Spinal cord (tissue), 10 donors: Measurements from ENCODE around the gene HYCC2. TPM values are rescaled to one million over a fixed set of nuclear protein-coding genes. Genes with fewer than 3 reads are reported as not detected.

Source experiments
- DNase-seq, 6 donors: peaks; one replicate each; pipeline versions ENCODE4 v3.0.0 to v3.0.0-alpha.2; 2013 to 2015; ENCODE audit warnings: low spot score in 6 of 6, low read depth in 4 of 6
- H3K27ac ChIP-seq: one replicate; pipeline ENCODE4 v1.5.1; 2013; ENCODE audit warnings: low read depth, low read length, control low read depth
- H3K27me3 ChIP-seq: one replicate; pipeline ENCODE4 v1.6.1; 2013; ENCODE audit warnings: low read length; ENCODE audit not compliant: control insufficient read depth, insufficient read depth
- H3K36me3 ChIP-seq: one replicate; pipeline ENCODE4 v1.6.1; 2013; ENCODE audit warnings: low read length; ENCODE audit not compliant: control insufficient read depth, insufficient read depth
- H3K4me1 ChIP-seq: one replicate; pipeline ENCODE4 v1.6.1; 2013; ENCODE audit warnings: low read length; ENCODE audit not compliant: control insufficient read depth, insufficient read depth
- H3K4me3 ChIP-seq: one replicate; pipeline ENCODE4 v1.5.1; 2013; ENCODE audit warnings: low read depth, low read length, control low read depth
- H3K9me3 ChIP-seq: one replicate; pipeline ENCODE4 v1.6.1; 2013; ENCODE audit warnings: low read length; ENCODE audit not compliant: control insufficient read depth, insufficient read depth
- WGBS: methylation state at CpG from one replicate; pipeline ENCODE4 v1.1.5; 2013; ENCODE audit warnings: missing lambda C conversion rate; ENCODE audit not compliant: insufficient coverage; 5-methylcytosine and 5-hydroxymethylcytosine counted together
- polyA plus RNA-seq, 2 donors: library from polyadenylated mRNA; unstranded; fragments of 120-200 nt; gene quantifications; one replicate each; pipeline ENCODE4 v1.2.1, GENCODE V29; 2013; ENCODE audit not compliant: insufficient read length in 2 of 2
- total RNA-seq, 2 donors: library from RNA; depleted of rRNA in 1 of 2; stranded (reverse); fragments of 120-200 nt in 1 of 2; fragments of >200 nt in 1 of 2; gene quantifications; one replicate each; pipeline versions ENCODE4 v1.2.3 to v1.2.4, GENCODE V29; 2013 to 2014
- donor health status: healthy.

The HYCC2 gene
- total and polyA plus RNA-seq, 4 donors: 15.2 to 49.0 (median 18.9) TPM

GRCh38 chr2:201114350-201114749, 42.9 kb upstream of the HYCC2 start:
- DNase-seq: no peak
- Histone ChIP-seq H3K27me3 (no peaks in the 10 kb centered on the region), H3K27ac (no peak overlapping the region), H3K36me3 (no peaks in the 10 kb centered on the region), H3K9me3 (no peaks in the 10 kb centered on the region), H3K4me1 (peaks cover 23% of the 10 kb centered on the region), H3K4me3 (no peak overlapping the region)
- WGBS: 100% methylated on average over 2 of the region's 4 CpGs

- no peaks in the 10 kb centered on the region for H3K27me3 ChIP-seq
- no peak overlapping the region for H3K27ac ChIP-seq
- 100% methylated on average over 2 of the region's 3 CpGs for WGBS
These were observed 39.6 kb upstream of the HYCC2 start for GRCh38 chr2:201111096-201111495.

GRCh38 chr2:201110615-201111014, 39.1 kb upstream of the HYCC2 start:
- Histone ChIP-seq H3K4me3 (no peak overlapping the region), H3K9me3 (no peaks in the 10 kb centered on the region), H3K27ac (no peak overlapping the region), H3K27me3 (no peaks in the 10 kb centered on the region), H3K36me3 (no peaks in the 10 kb centered on the region), H3K4me1 (peaks cover 3% of the 10 kb centered on the region)
- no peak for DNase-seq

More at GRCh38 chr2:201111096-201111495, 39.6 kb upstream of the HYCC2 start:
- H3K4me1 ChIP-seq: peaks cover 8% of the 10 kb centered on the region
- H3K36me3 ChIP-seq: no peaks in the 10 kb centered on the region
- DNase-seq: no peak
- H3K9me3 ChIP-seq: no peaks in the 10 kb centered on the region
- no peak overlapping the region for H3K4me3 ChIP-seq

- H3K27ac ChIP-seq: no peak overlapping the region
- H3K4me1 ChIP-seq: no peaks in the 10 kb centered on the region
- H3K27me3 ChIP-seq: no peaks in the 10 kb centered on the region
- no peaks in the 10 kb centered on the region for H3K36me3 ChIP-seq
- H3K9me3 ChIP-seq: no peaks in the 10 kb centered on the region
- H3K4me3 ChIP-seq: no peak overlapping the region
- WGBS: 100% methylated on average over 3 of the region's 4 CpGs
- DNase-seq: no peak
These were observed 37.7 kb upstream of the HYCC2 start for GRCh38 chr2:201109186-201109585.

GRCh38 chr2:201108341-201108740, 36.9 kb upstream of the HYCC2 start:
- Histone ChIP-seq H3K36me3 (no peaks in the 10 kb centered on the region), H3K4me3 (no peak overlapping the region), H3K27ac (no peak overlapping the region), H3K4me1 (no peaks in the 10 kb centered on the region), H3K27me3 (no peaks in the 10 kb centered on the region), H3K9me3 (no peaks in the 10 kb centered on the region)
- WGBS: 92% methylated on average over 1 of the region's 2 CpGs
- peak in 1 of 6 donors; percentile 75 for DNase-seq

GRCh38 chr2:201107624-201108023, 36.2 kb upstream of the HYCC2 start:
- Histone ChIP-seq H3K9me3 (no peaks in the 10 kb centered on the region), H3K27me3 (no peaks in the 10 kb centered on the region), H3K36me3 (no peaks in the 10 kb centered on the region), H3K4me1 (no peaks in the 10 kb centered on the region), H3K4me3 (no peak overlapping the region), H3K27ac (no peak overlapping the region)
- no peak for DNase-seq
- no CpG with 5 or more reads among the region's 2 CpGs for WGBS

GRCh38 chr2:201105759-201106158, 34.3 kb upstream of the HYCC2 start:
- Histone ChIP-seq H3K4me1 (no peaks in the 10 kb centered on the region), H3K27ac (no peak overlapping the region), H3K27me3 (no peaks in the 10 kb centered on the region), H3K36me3 (no peaks in the 10 kb centered on the region), H3K4me3 (no peak overlapping the region), H3K9me3 (no peaks in the 10 kb centered on the region)
- WGBS: no CpG with 5 or more reads among the region's 1 CpG
- DNase-seq: no peak

GRCh38 chr2:201100497-201100896, 29.0 kb upstream of the HYCC2 start:
- Histone ChIP-seq H3K4me1 (no peaks in the 10 kb centered on the region), H3K36me3 (no peaks in the 10 kb centered on the region), H3K27ac (no peak overlapping the region), H3K27me3 (no peaks in the 10 kb centered on the region), H3K9me3 (no peaks in the 10 kb centered on the region), H3K4me3 (no peak overlapping the region)
- WGBS: 95% methylated on average over 2 of the region's 3 CpGs
- DNase-seq: no peak

GRCh38 chr2:201093573-201093972, 22.1 kb upstream of the HYCC2 start:
- H3K4me1 ChIP-seq: no peaks in the 10 kb centered on the region
- no peak for DNase-seq
- no CpG with 5 or more reads among the region's 5 CpGs for WGBS
- no peak overlapping the region for H3K27ac ChIP-seq
- H3K27me3 ChIP-seq: no peaks in the 10 kb centered on the region
- peaks cover 8% of the 10 kb centered on the region for H3K36me3 ChIP-seq
- H3K4me3 ChIP-seq: no peak overlapping the region
- H3K9me3 ChIP-seq: no peaks in the 10 kb centered on the region

GRCh38 chr2:201090574-201090973, 19.1 kb upstream of the HYCC2 start:
- H3K27ac ChIP-seq: no peak overlapping the region
- WGBS: 94% methylated on average over 3 of the region's 4 CpGs
- no peaks in the 10 kb centered on the region for H3K4me1 ChIP-seq
- peaks cover 27% of the 10 kb centered on the region for H3K36me3 ChIP-seq
- no peak for DNase-seq
- H3K4me3 ChIP-seq: no peak overlapping the region
- H3K9me3 ChIP-seq: no peaks in the 10 kb centered on the region
- no peaks in the 10 kb centered on the region for H3K27me3 ChIP-seq
